Measurements from ENCODE around the gene CLGN.

CLGN gene

DNA sequence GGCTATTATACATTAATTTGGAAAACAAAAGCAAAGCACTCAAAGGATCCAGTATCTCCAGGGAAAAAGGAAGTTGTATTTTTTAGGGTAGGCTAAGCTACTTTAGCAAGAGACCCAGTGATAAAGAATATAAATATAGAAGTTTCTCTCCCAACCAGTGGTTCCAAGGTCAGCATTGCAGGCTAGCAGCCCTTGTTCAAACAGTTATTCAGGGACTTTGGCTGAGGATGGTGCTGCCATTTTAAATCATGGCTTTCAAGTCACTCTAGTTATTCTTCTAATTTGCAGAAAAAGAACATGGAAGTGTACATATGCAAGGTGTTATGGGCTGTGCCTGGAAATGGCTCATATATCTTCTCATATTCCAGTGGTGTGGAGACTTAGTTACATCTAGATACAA lies 44.7 kb downstream of the CLGN start:
- Histone ChIP-seq H3K9me3 (ENCODE audit: severe bottlenecking) (no peaks in the 10 kb centered on the region), H3K36me3 (ENCODE audit: low read depth) (peaks cover 34% of the 10 kb centered on the region), H3K27ac (ENCODE audit: poor library complexity, severe bottlenecking) (no peak overlapping the region), H3K4me3 (ENCODE audit: severe bottlenecking) (no peak overlapping the region), H3K27me3 (ENCODE audit: insufficient read depth, poor library complexity, severe bottlenecking) (no peaks in the 10 kb centered on the region), H3K4me1 (ENCODE audit: insufficient read depth, poor library complexity, severe bottlenecking) (no peaks in the 10 kb centered on the region)
- no peak for DNase-seq (ENCODE audit: low spot score)
- TF ChIP-seq, protein P1, sequence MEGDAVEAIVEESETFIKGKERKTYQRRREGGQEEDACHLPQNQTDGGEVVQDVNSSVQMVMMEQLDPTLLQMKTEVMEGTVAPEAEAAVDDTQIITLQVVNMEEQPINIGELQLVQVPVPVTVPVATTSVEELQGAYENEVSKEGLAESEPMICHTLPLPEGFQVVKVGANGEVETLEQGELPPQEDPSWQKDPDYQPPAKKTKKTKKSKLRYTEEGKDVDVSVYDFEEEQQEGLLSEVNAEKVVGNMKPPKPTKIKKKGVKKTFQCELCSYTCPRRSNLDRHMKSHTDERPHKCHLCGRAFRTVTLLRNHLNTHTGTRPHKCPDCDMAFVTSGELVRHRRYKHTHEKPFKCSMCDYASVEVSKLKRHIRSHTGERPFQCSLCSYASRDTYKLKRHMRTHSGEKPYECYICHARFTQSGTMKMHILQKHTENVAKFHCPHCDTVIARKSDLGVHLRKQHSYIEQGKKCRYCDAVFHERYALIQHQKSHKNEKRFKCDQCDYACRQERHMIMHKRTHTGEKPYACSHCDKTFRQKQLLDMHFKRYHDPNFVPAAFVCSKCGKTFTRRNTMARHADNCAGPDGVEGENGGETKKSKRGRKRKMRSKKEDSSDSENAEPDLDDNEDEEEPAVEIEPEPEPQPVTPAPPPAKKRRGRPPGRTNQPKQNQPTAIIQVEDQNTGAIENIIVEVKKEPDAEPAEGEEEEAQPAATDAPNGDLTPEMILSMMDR (IDR thresholded peaks at IDR 0.05; ENCODE audit: poor library complexity, severe bottlenecking) = no peak
- no peak for ATAC-seq (ENCODE audit: low read depth)

DNA sequence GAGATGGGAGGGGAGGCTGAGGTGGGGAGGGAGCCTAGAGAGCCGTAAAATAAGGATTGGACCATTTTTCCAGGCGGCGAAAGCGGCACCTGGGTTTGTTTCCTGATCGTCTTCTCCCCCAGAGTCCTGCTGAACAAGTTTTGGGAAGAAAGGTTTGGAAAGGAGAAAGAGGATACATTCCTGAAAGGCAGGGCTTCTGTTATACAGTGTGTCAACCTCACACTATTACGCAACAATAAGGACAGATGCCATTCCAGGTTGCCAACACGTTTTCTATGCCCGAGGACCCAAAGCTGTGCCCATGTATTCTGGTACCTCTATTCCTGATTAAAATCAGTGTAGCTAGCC lies 53.3 kb downstream of the CLGN start:
- Histone ChIP-seq H3K27me3 (ENCODE audit: insufficient read depth, poor library complexity, severe bottlenecking) (no peaks in the 10 kb centered on the region), H3K9me3 (ENCODE audit: severe bottlenecking) (no peaks in the 10 kb centered on the region), H3K27ac (ENCODE audit: poor library complexity, severe bottlenecking) (peak overlapping the region; percentile 77), H3K36me3 (ENCODE audit: low read depth) (peaks cover 10% of the 10 kb centered on the region), H3K4me3 (ENCODE audit: severe bottlenecking) (peak overlapping the region; percentile 88), H3K4me1 (ENCODE audit: insufficient read depth, poor library complexity, severe bottlenecking) (peaks cover 11% of the 10 kb centered on the region)
- TF ChIP-seq, protein P1 (IDR thresholded peaks at IDR 0.05; ENCODE audit: poor library complexity, severe bottlenecking) = no peak
- ATAC-seq (ENCODE audit: low read depth) = peak; percentile 0; the same call in 1 of the 3 replicates
- DNase-seq (ENCODE audit: low spot score) = no peak

DNA sequence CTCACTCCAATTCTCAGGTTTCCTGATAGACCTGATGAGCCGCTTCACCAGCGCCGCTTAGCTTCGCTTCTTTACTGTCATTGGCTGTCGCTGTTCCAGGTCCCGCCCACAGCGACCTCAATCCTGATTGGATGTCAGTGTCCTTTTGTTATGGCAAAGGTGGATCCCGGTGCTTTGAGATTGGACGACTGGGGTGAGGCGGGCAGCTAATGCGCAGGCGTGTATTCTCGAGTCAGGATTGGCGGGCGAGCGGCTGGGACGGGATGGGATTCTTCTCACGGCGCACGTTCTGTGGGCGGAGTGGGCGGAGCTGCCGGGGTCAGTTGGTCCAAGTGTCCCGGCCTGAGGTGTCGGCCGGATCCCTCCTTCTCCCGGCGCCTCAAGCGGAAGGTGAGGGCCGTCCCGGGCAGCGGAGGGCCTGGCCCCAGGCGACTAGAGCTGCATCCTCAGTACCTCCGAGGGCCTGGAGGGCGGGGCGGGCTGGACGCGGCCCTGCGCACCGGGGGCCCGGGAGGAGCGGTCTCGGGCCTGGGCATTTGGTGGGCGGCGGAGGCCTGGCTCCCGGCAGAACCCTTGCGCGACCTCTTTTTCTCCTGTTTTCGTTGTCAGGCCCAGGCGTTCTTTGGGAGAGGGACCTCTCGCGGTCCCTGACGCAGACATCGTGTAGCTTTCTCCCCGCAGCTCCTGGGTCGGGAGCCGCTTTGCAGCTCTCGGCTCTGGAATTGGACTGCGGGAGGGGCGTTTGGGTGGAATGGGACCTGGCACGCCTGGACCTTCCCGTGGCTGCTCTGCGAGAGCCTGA lies 53.9 kb downstream of the CLGN start, which contains the start of gene SCOC:
TSS of gene SCOC (plus strand) at position 319 of the 802 bp plus-strand sequence. CDS start 5,525 bp downstream, outside the sequence.
- DNase-seq (ENCODE audit: low spot score) (peak; percentile 98), ATAC-seq (ENCODE audit: low read depth) (peak; percentile 88)
- Histone ChIP-seq H3K36me3 (ENCODE audit: low read depth) (0 out of 2 replicates have a peak, but pooled peaks cover 5% of the 10 kb centered on the region), H3K27me3 (ENCODE audit: insufficient read depth, poor library complexity, severe bottlenecking) (no peaks in the 10 kb centered on the region), H3K4me1 (ENCODE audit: insufficient read depth, poor library complexity, severe bottlenecking) (peaks cover 14% of the 10 kb centered on the region), H3K27ac (ENCODE audit: poor library complexity, severe bottlenecking) (peak within 1 kb of the TSS; percentile 77), H3K4me3 (ENCODE audit: severe bottlenecking) (peak within 1 kb of the TSS; percentile 88), H3K9me3 (ENCODE audit: severe bottlenecking) (no peaks in the 10 kb centered on the region)
- TF ChIP-seq, protein P1 (IDR thresholded peaks at IDR 0.05; ENCODE audit: poor library complexity, severe bottlenecking) = no peak

DNA sequence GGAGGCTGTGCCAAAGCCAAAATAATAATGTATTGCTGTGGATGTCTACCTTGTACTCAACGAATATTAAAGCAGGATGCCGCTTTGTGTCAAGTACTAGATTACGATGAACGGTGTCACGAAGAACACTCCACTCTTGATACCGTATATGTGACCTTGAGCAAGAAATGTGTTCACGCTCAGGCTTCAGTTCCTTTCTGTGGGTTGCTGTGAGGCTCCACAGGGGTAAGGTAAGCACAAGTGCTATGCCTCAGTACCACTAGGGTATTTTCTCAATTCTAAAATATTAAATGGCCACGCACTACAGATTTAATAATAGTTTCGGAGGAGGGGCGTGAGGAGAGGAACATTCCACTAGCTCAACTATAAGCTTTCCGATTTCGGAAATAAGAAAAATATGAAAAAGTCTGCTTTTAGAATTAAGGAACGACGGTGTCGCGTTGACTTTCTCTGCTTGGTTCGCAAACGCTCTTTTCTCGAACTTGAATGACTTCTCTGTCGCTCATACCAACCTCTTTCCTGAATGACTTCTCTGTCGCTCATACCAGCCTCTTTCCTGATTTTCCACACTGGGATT lies 54.6 kb downstream of the CLGN start:
- 0 out of 2 replicates have a peak, but pooled peaks cover 5% of the 10 kb centered on the region for H3K36me3 ChIP-seq (ENCODE audit: low read depth)
- H3K27ac ChIP-seq (ENCODE audit: poor library complexity, severe bottlenecking) = peak overlapping the region; percentile 77
- peak overlapping the region; percentile 88 for H3K4me3 ChIP-seq (ENCODE audit: severe bottlenecking)
- TF ChIP-seq, protein P1 (IDR thresholded peaks at IDR 0.05; ENCODE audit: poor library complexity, severe bottlenecking) = no peak
- H3K9me3 ChIP-seq (ENCODE audit: severe bottlenecking) = no peaks in the 10 kb centered on the region
- DNase-seq (ENCODE audit: low spot score) (no peak), ATAC-seq (ENCODE audit: low read depth) (peak; percentile 4; the same call in 1 of the 3 replicates)
- no peaks in the 10 kb centered on the region for H3K27me3 ChIP-seq (ENCODE audit: insufficient read depth, poor library complexity, severe bottlenecking)
- H3K4me1 ChIP-seq (ENCODE audit: insufficient read depth, poor library complexity, severe bottlenecking) = peaks cover 21% of the 10 kb centered on the region

Measured in RWPE2 (cell line).